Measurements from ENCODE around the gene MCTP1. TPM values are rescaled to one million over a fixed set of nuclear protein-coding genes. Genes with fewer than 3 reads are reported as not detected.

Gene MCTP1
- polyA plus RNA-seq, 1 donor from 2014 or later: 1.9 TPM

GRCh38 chr5:94863951-94864350 lies 420.9 kb downstream of the MCTP1 start:
- no peak for TF ChIP-seq TAF1 (IDR thresholded peaks at IDR 0.05; ENCODE audit: low read depth)
- TF ChIP-seq EP300 (conservative IDR thresholded peaks at IDR 0.05; ENCODE audit: poor library complexity, severe bottlenecking): no peak
- TF ChIP-seq CTCF (IDR thresholded peaks at IDR 0.05; ENCODE audit: poor library complexity, severe bottlenecking): no peak
- no peak for TF ChIP-seq SMC3 (conservative IDR thresholded peaks at IDR 0.05; ENCODE audit: poor library complexity)
- TF ChIP-seq REST (IDR thresholded peaks at IDR 0.05; ENCODE audit: borderline replicate concordance): no peak
- no peak for TF ChIP-seq EZH2 (IDR thresholded peaks at IDR 0.05; ENCODE audit: borderline replicate concordance, insufficient read depth, low read length, poor library complexity, severe bottlenecking)
- TF ChIP-seq RAD21 (conservative IDR thresholded peaks at IDR 0.05): no peak
- TF ChIP-seq POLR2AphosphoS5 (IDR thresholded peaks at IDR 0.05): no peak
- TF ChIP-seq MXI1 (conservative IDR thresholded peaks at IDR 0.05; ENCODE audit: poor library complexity, severe bottlenecking): no peak
- Histone ChIP-seq H3K9ac (ENCODE audit: low read length) (no peak overlapping the region), H3K9me2 (ENCODE audit: insufficient read depth, low read length) (no peaks in the 10 kb centered on the region), H3F3A (ENCODE audit: insufficient read depth, low read length, poor library complexity, severe bottlenecking) (no peaks in the 10 kb centered on the region), H3K79me2 (replicated peaks; ENCODE audit: insufficient read depth, low read length) (no peaks in the 10 kb centered on the region), H3K27ac (ENCODE audit: low read length) (no peak overlapping the region), H3K4me2 (ENCODE audit: low read length) (no peak overlapping the region), H3K4me3 (ENCODE audit: low read length) (no peak overlapping the region), H3K9me3 (ENCODE audit: low read length) (no peaks in the 10 kb centered on the region), H3K27me3 (ENCODE audit: insufficient read depth, low read depth, low read length) (no peaks in the 10 kb centered on the region), H4K20me1 (ENCODE audit: insufficient read depth) (no peaks in the 10 kb centered on the region), H2AFZ (ENCODE audit: low read depth, low read length) (no peak overlapping the region), H3K36me3 (ENCODE audit: insufficient read depth, low read length) (no peaks in the 10 kb centered on the region)

- Histone ChIP-seq H3K9me3 (ENCODE audit: low read length) (no peaks in the 10 kb centered on the region), H3K9me2 (ENCODE audit: insufficient read depth, low read length) (no peaks in the 10 kb centered on the region), H3K27me3 (ENCODE audit: insufficient read depth, low read depth, low read length) (no peaks in the 10 kb centered on the region), H3K27ac (ENCODE audit: low read length) (no peak overlapping the region), H3K4me3 (ENCODE audit: low read length) (no peak overlapping the region), H4K20me1 (ENCODE audit: insufficient read depth) (no peaks in the 10 kb centered on the region), H3K9ac (ENCODE audit: low read length) (no peak overlapping the region), H3F3A (ENCODE audit: insufficient read depth, low read length, poor library complexity, severe bottlenecking) (no peaks in the 10 kb centered on the region), H2AFZ (ENCODE audit: low read depth, low read length) (no peak overlapping the region), H3K4me2 (ENCODE audit: low read length) (no peak overlapping the region), H3K79me2 (replicated peaks; ENCODE audit: insufficient read depth, low read length) (no peaks in the 10 kb centered on the region), H3K36me3 (ENCODE audit: insufficient read depth, low read length) (no peaks in the 10 kb centered on the region)
- TF ChIP-seq MXI1 (conservative IDR thresholded peaks at IDR 0.05; ENCODE audit: poor library complexity, severe bottlenecking) (no peak), CTCF (IDR thresholded peaks at IDR 0.05; ENCODE audit: poor library complexity, severe bottlenecking) (no peak), EP300 (conservative IDR thresholded peaks at IDR 0.05; ENCODE audit: poor library complexity, severe bottlenecking) (no peak), POLR2AphosphoS5 (IDR thresholded peaks at IDR 0.05) (no peak), EZH2 (IDR thresholded peaks at IDR 0.05; ENCODE audit: borderline replicate concordance, insufficient read depth, low read length, poor library complexity, severe bottlenecking) (no peak), REST (IDR thresholded peaks at IDR 0.05; ENCODE audit: borderline replicate concordance) (no peak), TAF1 (IDR thresholded peaks at IDR 0.05; ENCODE audit: low read depth) (no peak), RAD21 (conservative IDR thresholded peaks at IDR 0.05) (no peak), SMC3 (conservative IDR thresholded peaks at IDR 0.05; ENCODE audit: poor library complexity) (no peak)
Observed at GRCh38 chr5:94857111-94857510, 427.8 kb downstream of the MCTP1 start.

All from neural cell (in vitro differentiated cells).